Panc1 (cell line): ENCODE results near the gene CYB5B. TPM values are rescaled to one million over a fixed set of nuclear protein-coding genes. Genes with fewer than 3 reads are reported as not detected.

ENCODE experiments used
- ATAC-seq: fragments of 200-7000 bp; cut with Tn5 transposase; 2 replicates; pipeline ENCODE4 v1.9.1; 2020; ENCODE audit warnings: mild to moderate bottlenecking, moderate library complexity
- BruUV-seq: library from RNA; stranded (reverse); fragments of 400-500 nt; replicated peaks from 2 replicates; lab custom pipeline; 2021; lab: Mats Ljungman, UMichigan
- CTCF ChIA-PET: fragments of 300-600 bp; sonication (Branson Sonifier 250); formaldehyde crosslinking; loops from one replicate; lab custom pipeline; 2022; ENCODE audit warnings: antibody characterized with exemption; lab: Charles Lee
- POLR2A ChIA-PET: fragments of 300-600 bp; sonication (Branson Sonifier 250); formaldehyde crosslinking; loops from one replicate; lab custom pipeline; 2022; ENCODE audit warnings: antibody characterized with exemption; lab: Charles Lee
- DNase-seq: peaks from one replicate; pipeline ENCODE4 v3.0.0-alpha.2; 2010; ENCODE audit warnings: low read depth, low spot score
- H3K27ac ChIP-seq: 2 replicates; pipeline ENCODE4 v1.5.1; 2011; ENCODE audit warnings: mild to moderate bottlenecking, low read length, inconsistent platforms
- H3K27me3 ChIP-seq: fragments of 200-500 bp; sonication (Bioruptor generic); 2 replicates; pipeline ENCODE4 v1.6.0; 2014; ENCODE audit warnings: low read length, inconsistent platforms; ENCODE audit not compliant: control insufficient read depth, insufficient read depth
- H3K36me3 ChIP-seq: fragments of 200-500 bp; sonication (Bioruptor generic); 2 replicates; pipeline ENCODE4 v1.5.1; 2014; ENCODE audit warnings: inconsistent platforms, mild to moderate bottlenecking, low read length, moderate library complexity; ENCODE audit not compliant: control insufficient read depth, insufficient read depth
- H3K4me1 ChIP-seq: 2 replicates; pipeline ENCODE4 v1.5.1; 2011; ENCODE audit warnings: inconsistent platforms, mild to moderate bottlenecking, low read length, moderate library complexity; ENCODE audit not compliant: control insufficient read depth, insufficient read depth
- H3K4me3 ChIP-seq, 2 experiments: 2 replicates each; pipeline ENCODE4 v1.5.1; 2011 to 2012; ENCODE audit warnings: low read depth in 2 of 2, low read length in 2 of 2, mild to moderate bottlenecking in 2 of 2, inconsistent platforms in 1 of 2, moderate library complexity in 1 of 2
- H3K9me3 ChIP-seq: fragments of 200-500 bp; sonication (Bioruptor generic); 2 replicates; pipeline ENCODE4 v1.5.1; 2014; ENCODE audit warnings: low read depth, mild to moderate bottlenecking, inconsistent platforms, low read length, moderate library complexity; ENCODE audit not compliant: control insufficient read depth, insufficient read depth
- CTCF ChIP-seq: fragments of 450-650 bp; IDR thresholded peaks from 2 replicates; pipeline ENCODE4 v1.5.1; 2017; ENCODE audit warnings: mild to moderate bottlenecking
- POLR2AphosphoS5 ChIP-seq: IDR thresholded peaks from 2 replicates; pipeline ENCODE4 v1.6.1; 2012; ENCODE audit warnings: mild to moderate bottlenecking, low read depth, low read length, moderate library complexity
- SIN3A ChIP-seq: IDR thresholded peaks from 2 replicates; pipeline ENCODE4 v1.6.1; 2012; ENCODE audit warnings: low read depth, mild to moderate bottlenecking, low read length, moderate library complexity, borderline replicate concordance; ENCODE audit not compliant: insufficient read depth
- TCF7L2 ChIP-seq: IDR thresholded peaks from 2 replicates; pipeline ENCODE4 v1.6.1; 2011; ENCODE audit warnings: mild to moderate bottlenecking, low read depth, low read length, inconsistent platforms
- in situ Hi-C: cut with HindIII; loops from 2 replicates; pipeline ENCODE4 v1.10.0; 2016; ENCODE audit warnings: low sequenced_read_pairs, low pct_unique_long_range_greater_than_20kb
- intact Hi-C: fragments of 100-400 bp; cut with micrococcal nuclease; formaldehyde crosslinking; loops from one replicate; pipeline ENCODE4 v1.10.0; 2022; ENCODE audit not compliant: unreplicated experiment
- total RNA-seq: library from RNA; stranded (reverse); gene quantifications from one replicate; pipeline ENCODE4 v1.2.1, GENCODE V29; 2021; ENCODE audit not compliant: unreplicated experiment
- TF ChIP-seq, protein P1 (sequence below), 2 experiments: IDR thresholded peaks; 2 replicates each; pipeline ENCODE4 v1.6.1; 2011 to 2012; ENCODE audit warnings: low read depth in 2 of 2, control low read depth in 1 of 2, low read length in 1 of 2, mild to moderate bottlenecking in 1 of 2, moderate library complexity in 1 of 2; ENCODE audit not compliant: insufficient read depth in 1 of 2

The CYB5B gene
- total RNA-seq, 1 experiment from 2014 or later, result 326 TPM

DNA sequence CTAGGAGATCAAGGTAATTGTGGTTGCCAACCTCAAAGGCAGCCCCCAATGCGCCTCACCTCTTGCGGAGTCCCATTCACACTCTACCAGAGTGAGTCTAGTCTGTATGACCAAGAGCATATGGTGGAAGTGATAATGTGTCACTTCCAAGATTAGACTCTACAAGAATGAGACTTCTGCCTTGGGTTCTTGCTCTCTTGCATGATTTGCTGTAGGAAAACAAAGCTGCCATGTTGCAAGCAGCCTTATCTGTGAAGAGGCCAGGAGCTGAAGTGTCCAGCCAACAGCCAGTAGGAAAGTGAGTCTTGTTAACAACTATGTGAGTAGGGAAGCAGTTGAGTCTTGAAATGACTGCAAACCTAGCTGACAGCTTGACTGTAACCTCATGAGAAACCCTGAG, 42.0 kb upstream of the CYB5B start:
- no peaks in the 10 kb centered on the region for H3K27me3 ChIP-seq
- H3K4me3 ChIP-seq, result no peak overlapping the region
- peaks cover 13% of the 10 kb centered on the region for H3K4me1 ChIP-seq
- no peaks in the 10 kb centered on the region for H3K9me3 ChIP-seq
- DNase-seq (no peak), ATAC-seq (no peak)
- H3K27ac ChIP-seq, result no peak overlapping the region
- TF ChIP-seq TCF7L2 (no peak), CTCF (no peak), SIN3A (no peak), POLR2AphosphoS5 (no peak)
- TF ChIP-seq, protein P1, sequence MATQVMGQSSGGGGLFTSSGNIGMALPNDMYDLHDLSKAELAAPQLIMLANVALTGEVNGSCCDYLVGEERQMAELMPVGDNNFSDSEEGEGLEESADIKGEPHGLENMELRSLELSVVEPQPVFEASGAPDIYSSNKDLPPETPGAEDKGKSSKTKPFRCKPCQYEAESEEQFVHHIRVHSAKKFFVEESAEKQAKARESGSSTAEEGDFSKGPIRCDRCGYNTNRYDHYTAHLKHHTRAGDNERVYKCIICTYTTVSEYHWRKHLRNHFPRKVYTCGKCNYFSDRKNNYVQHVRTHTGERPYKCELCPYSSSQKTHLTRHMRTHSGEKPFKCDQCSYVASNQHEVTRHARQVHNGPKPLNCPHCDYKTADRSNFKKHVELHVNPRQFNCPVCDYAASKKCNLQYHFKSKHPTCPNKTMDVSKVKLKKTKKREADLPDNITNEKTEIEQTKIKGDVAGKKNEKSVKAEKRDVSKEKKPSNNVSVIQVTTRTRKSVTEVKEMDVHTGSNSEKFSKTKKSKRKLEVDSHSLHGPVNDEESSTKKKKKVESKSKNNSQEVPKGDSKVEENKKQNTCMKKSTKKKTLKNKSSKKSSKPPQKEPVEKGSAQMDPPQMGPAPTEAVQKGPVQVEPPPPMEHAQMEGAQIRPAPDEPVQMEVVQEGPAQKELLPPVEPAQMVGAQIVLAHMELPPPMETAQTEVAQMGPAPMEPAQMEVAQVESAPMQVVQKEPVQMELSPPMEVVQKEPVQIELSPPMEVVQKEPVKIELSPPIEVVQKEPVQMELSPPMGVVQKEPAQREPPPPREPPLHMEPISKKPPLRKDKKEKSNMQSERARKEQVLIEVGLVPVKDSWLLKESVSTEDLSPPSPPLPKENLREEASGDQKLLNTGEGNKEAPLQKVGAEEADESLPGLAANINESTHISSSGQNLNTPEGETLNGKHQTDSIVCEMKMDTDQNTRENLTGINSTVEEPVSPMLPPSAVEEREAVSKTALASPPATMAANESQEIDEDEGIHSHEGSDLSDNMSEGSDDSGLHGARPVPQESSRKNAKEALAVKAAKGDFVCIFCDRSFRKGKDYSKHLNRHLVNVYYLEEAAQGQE (IDR thresholded peaks at IDR 0.05; ENCODE audit: insufficient read depth in 1 of 2, low read depth in 2 of 2, low read length in 1 of 2), result no peak
- intact Hi-C loops (no loop called here), in situ Hi-C loops (no loop called here)
- no TSS peak for BruUV-seq
- H3K36me3 ChIP-seq, result peaks cover 25% of the 10 kb centered on the region
- POLR2A ChIA-PET, result no interaction called here
- CTCF ChIA-PET, result no interaction called here

GRCh38 chr16:69384974-69385373, 39.4 kb upstream of the CYB5B start:
- DNase-seq (no peak), ATAC-seq (no peak)
- Histone ChIP-seq H3K27me3 (no peaks in the 10 kb centered on the region), H3K4me3 (peak overlapping the region; percentile 65 to 67), H3K27ac (peak overlapping the region; percentile 91), H3K4me1 (peaks cover 17% of the 10 kb centered on the region), H3K36me3 (peaks cover 11% of the 10 kb centered on the region), H3K9me3 (no peaks in the 10 kb centered on the region)
- TF ChIP-seq TCF7L2 (no peak), SIN3A (no peak), POLR2AphosphoS5 (no peak), CTCF (no peak)
- TF ChIP-seq, protein P1 (IDR thresholded peaks at IDR 0.05; ENCODE audit: insufficient read depth in 1 of 2, low read depth in 2 of 2, low read length in 1 of 2), result no peak
- intact Hi-C loops, result no loop called here
- POLR2A ChIA-PET, result no interaction called here
- TSS peak; percentile 68 for BruUV-seq
- in situ Hi-C loops, result no loop called here
- CTCF ChIA-PET, result no interaction called here
